HepG2 (cell line): Measurements from ENCODE around the gene SCT. TPM values are rescaled to one million over a fixed set of nuclear protein-coding genes. Genes with fewer than 3 reads are reported as not detected.

Source experiments
- DNMT3B ChIP-seq: conservative IDR thresholded peaks from 2 replicates; pipeline ENCODE4 v1.6.1; 2016; ENCODE audit warnings: missing biosample characterization, control low read depth
- KIAA2018 ChIP-seq: sonication (generic); formaldehyde crosslinking; IDR thresholded peaks from 2 replicates; pipeline ENCODE4 v1.5.0; 2020; ENCODE audit warnings: mild to moderate bottlenecking, missing genetic modification reagents, borderline replicate concordance
- ZNF800 ChIP-seq: sonication (generic); formaldehyde crosslinking; IDR thresholded peaks from 2 replicates; pipeline ENCODE4 v1.4.0; 2020; ENCODE audit warnings: missing genetic modification reagents
- polyA plus RNA-seq, 8 experiments: library from polyadenylated mRNA; depleted of rRNA in 3 of 8; stranded (reverse) in 7 of 8; unstranded in 1 of 8; fragments of >200 nt; fragmentation: Illumina TruSeq in 4 of 8; extraction: Trizol in 4 of 8; gene quantifications; 2 replicates each; pipeline versions ENCODE4 v1.2.1 to v1.2.3, GENCODE V29; 2011 to 2016; ENCODE audit warnings: low read depth in 4 of 8, missing spikeins in 1 of 8, mixed read lengths in 1 of 8; ENCODE audit not compliant: insufficient read depth in 1 of 8
- total RNA-seq, 5 experiments: library from RNA; depleted of rRNA; stranded (reverse); fragments of >200 nt; fragmentation: Illumina TruSeq; extraction: Trizol; gene quantifications; 2 replicates each; pipeline ENCODE4 v1.2.3, GENCODE V29; 2016; ENCODE audit warnings: low read depth in 1 of 5

SCT gene
- total and polyA plus RNA-seq, 2 of the 13 experiments (the other 11 are each of a cell fraction or from before 2014, with no cell fraction given) = not detected

GRCh38 chr11:655036-655726 lies 28.2 kb upstream of the SCT start (continued):
- no peak for TF ChIP-seq KIAA2018
- no peak for TF ChIP-seq DNMT3B (CRISPR knock-in tag)
- peak; percentile 27; the same call in 1 of the 2 replicates for TF ChIP-seq ZNF800
- TF ChIP-seq, all 625 proteins: peak for 91
